Bone marrow (tissue), 2 donors: Measurements from ENCODE around the gene STOM.
"Not testable (repeated sequence)": the region's sequence is repeated elsewhere in the genome, so short reads cannot be mapped to it uniquely, and the experiment has no call there.

Experiments
- DNase-seq, 2 donors: peaks; one replicate each; lab custom pipeline; 2025; lab: John Stamatoyannopoulos, UW

The STOM gene

DNA sequence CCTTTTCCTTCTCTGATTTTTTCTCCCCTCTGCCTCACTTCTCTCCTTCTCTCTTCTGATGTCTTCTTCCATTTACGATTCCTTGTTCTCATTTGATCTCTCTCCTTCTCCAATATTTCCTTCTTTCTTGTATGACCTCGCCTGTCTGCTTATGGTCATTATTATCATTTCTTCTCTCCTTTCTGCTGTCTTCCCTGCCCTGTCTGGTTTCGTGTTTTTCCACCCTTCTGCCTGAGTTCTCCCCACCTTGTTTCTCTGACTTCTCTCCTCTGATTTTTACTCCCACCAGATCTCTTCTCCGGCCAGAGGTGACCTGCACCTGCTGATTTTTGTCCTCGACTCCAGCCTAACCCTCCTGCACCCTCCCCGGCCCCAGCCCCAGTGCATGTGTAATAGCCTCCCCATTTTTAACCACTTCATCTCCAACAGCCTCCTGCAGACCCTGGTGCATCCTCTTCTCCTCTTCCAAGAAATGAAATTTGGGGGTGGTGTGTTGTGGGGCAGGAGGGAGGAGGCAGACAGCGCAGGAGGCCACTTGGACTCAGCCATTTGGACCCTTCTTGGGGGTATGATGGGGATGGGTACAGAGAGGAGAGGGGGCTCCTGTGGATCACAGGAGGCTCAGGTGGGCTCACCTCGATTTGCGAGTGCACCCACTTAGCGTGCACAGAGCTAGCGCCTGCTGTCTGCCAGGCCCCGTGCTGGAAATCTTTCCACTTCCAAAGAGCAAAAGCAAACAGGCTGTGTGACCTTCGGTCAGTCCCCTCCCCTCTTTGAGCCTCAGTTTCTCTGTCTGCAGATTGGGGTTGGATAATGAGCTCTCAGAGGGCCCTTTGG is 69.5 kb downstream of the STOM start:
- no peak for DNase-seq

DNA sequence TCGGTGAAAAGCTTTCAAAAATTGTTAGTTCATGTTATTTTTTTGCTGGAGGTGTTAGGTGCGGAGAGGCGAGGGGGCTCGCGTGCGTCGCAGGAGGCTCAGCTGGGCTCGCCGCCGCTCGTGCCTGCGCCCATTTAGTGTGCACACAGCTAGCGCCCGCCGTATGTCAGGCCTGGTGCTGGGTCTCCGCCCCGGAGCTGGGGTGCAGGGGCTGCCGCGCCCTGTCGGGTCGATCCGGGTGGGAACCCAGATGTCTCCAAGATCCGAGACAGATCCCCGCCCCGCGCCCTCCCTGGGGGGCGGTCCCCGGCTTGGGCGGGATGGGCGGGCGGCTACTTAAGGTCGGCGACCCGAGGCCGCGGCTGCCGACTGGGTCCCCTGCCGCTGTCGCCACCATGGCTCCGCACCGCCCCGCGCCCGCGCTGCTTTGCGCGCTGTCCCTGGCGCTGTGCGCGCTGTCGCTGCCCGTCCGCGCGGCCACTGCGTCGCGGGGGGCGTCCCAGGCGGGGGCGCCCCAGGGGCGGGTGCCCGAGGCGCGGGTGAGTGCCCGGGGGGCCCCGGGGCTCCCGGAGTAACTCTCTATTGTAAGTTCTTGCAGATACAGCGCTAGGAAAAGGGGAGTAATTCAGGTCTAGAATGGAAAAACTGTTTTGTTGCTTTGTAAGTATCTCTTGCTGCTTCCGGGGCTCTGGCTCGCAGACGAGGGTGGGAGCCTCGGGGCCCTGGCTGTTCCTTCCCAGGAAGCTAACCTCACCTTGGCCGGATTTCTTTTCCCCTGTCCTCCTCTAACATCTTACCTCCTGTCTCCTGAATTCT is 70.4 kb downstream of the STOM start:
- DNase-seq, result no peak

DNA sequence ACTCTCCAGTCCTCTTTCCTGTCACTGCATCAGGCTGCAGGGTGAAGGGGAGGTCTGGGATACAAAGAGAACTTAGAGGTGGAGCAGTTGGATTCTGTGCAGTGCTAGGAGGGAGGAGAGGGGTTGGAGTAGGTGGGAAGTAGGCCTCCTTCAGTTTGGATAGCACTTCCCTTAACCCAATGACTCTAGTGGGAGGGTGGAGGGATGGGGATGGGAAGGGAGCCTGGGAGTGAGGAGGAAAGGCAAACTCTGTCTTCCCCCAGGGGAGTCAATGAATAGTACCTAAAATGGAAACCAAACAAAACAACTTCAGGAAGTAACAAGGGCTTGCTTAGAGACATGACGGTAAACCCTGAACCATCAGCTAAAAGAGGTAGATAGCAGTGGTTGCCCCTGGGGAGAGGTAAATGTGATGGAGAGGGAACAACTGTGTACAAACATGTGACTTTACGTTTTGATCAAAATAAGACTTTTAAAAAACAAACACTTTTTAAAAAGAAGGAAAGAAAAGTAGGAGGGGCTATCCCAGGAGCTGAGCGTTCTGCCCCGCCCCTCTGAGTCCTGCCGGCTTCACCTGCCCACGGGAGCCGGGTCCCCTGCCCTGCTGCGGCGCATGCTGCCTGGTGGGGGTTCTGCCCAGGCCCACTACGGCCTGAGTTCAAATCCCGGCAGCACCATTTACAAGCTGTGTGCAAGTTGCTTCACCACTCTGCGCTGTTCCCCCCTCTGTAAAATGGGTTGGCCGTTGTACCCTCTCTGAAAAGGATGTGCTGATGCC is 71.2 kb downstream of the STOM start:
- DNase-seq, result no peak

DNA sequence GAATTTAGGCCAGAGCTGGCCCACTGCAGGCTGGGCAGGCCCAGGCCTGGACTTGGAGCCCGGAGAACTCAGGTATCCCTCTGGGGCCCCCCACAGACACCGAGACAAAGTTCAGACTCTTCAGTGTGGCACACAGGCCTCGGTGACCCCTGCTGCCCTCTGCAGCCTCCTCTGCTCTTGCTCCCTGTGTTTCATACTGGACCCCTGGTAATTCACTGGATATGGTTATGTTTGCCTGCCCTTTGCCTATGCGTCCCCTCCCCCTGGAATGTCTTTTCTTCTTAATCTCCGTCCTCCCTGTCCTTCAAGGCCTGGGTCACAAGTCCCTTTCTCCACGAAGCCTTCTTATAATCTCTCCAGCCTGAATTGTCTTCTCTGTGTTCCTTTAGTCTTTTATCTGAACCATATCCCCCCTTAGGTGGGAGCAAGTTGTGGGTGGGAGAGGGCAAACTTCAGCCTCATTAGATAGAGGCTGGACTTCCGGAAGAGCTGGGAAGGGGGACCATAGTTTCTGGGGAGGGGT is 72.0 kb downstream of the STOM start:
- DNase-seq, result no peak

DNA sequence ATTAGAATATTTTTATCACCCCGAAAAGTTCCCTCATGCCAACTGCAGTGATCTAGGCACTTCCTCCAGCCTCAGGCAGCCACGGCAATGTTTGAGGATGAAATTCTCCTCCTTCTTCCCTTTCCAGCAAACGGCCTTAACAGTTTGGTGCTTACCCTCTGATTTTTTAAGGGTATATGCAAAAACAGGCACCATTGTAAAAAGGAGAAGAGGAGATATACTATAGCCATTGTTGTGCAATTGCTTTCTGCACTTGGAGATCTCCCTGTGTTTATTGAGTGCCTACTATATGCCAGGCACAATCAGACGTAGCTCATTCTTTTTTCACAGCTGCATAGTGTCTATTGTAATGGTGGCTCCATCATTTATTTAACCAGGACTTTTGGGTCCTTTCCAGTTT is 72.7 kb downstream of the STOM start:
- no peak for DNase-seq

DNA sequence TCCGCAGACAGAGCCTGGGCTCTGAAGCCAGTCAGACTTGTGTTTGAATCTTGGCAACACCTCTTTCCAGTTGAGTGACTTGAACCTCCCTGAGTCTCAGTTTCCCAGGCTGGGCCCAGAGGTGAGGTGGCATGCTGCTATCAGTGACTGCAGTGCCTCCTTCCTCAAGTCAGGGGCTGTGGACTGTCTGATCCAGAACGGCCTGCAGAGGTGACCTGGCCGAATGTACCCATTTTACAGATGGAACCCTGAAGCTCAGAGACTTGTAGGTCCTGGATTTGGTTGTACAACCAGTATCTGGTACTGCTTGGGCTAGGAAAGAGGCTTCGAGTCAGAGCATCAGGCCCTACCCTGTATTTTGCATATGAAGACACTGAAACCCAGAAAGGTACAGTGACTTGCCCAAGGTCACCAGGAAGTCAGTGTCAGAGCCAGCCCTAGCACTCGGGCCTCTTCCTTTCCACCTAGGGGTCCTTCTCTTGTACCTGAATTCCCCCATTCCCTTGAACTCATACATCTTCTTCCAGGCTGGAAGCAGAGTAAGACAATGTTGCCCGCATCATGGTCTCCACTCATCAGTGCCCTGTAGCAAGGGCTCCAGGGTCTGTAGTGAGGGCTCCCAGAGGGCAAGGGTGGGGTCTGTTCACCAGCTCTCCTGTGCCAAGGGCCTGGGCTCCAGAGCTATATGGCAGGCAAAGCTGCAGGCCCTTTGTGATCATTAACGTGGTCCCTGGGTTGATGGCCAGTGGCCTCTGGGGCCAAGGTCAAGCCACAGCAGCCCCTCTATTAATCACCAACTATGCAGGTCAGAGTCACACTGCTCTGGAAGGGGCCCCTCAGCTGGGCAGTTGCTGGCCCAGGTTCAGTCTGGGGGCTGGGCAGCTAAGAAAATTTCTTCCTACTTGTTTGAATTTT is 73.6 kb downstream of the STOM start:
- no peak for DNase-seq

DNA sequence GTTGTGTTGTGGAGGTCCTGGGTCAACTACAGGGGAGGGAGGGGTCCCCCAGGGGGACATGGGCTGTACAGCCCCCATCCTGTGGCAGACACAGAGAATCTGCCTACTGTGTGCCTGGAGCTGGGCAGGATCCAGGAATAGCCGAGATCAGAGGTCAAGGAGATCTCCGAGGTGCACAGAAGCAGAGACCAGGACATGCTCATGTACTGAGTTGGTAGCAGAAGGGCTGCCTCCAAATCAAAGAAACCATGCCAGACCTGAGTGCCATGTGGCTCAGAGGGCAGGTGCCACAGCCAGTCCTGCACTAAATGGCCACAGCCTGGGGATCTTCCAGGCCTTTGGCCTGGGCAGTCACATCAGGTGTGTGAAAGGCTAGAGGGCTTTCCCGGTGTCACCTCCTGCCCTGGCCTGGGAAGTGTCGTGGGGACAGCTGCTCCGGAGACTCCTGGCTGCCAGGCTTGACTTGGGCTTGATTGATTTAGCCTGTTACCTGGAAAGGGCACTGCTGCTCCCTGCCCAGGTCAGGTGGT is 74.3 kb downstream of the STOM start:
- no peak for DNase-seq

DNA sequence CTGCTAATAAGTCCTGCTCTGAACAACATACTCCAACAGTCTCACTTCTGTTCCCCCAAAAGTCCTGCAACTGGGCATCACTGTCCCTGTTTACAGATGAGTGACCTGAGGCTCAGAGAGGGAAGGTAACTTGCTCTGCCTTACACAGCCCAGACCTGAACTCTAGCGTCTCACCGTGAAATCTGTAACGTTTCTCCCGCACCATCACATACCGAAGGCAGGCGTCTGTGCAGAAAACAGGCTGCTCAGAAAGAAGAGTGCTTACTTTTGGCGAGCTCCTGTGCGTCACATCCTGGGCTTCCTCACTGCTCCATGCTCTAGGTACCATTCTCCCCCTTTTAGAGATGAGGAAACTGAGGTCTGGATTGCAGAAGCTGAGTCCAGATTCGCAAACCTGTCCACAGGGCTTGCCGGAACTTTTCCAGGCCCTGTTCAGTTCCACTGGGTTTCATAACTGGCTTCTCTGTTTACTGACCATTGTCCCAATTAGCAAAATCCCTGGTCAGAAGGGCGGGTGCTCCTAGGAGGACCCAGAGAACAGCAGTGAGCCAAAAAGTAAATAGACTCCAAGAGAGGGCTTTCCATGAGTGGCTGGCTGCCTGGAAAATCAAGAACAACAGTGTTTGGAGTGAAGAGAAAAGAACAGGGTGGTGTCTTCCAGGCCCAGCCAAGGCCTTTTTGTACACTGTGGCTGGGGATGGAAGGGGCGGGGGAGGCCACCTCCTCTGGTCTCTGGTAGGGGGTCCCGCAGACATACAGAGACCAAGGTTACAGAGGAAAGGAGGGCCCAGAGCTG is 75.0 kb downstream of the STOM start:
- no peak for DNase-seq

DNA sequence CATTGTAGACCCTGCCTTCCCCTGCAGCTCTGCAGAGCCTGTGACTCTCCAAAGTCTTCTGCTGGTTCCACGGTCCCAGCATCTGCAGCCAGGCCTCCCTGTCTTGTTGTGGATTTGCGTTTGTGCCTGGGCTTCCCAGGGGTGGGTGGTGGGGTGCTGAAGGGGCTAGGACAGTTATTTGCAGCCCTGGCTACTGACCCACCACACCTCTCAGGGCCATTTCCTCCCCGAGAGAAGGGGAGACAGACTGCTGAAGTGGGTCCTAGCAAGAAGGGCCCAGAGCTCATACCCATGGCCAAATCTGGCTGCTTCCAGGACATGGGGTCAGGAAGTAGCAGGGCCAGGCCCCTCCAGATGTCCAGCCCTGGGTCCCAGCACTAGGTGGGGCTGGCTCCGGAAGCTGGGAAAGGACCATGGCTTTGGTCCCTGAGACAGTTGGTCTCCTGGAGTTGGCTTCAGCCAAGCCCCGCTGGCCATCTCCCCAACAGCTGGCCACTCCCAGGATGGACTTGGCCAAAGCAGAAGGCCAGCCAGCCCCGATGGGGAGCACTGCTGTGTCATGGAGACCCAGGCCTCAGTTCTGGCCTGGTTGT is 75.8 kb downstream of the STOM start:
- DNase-seq, result no peak

DNA sequence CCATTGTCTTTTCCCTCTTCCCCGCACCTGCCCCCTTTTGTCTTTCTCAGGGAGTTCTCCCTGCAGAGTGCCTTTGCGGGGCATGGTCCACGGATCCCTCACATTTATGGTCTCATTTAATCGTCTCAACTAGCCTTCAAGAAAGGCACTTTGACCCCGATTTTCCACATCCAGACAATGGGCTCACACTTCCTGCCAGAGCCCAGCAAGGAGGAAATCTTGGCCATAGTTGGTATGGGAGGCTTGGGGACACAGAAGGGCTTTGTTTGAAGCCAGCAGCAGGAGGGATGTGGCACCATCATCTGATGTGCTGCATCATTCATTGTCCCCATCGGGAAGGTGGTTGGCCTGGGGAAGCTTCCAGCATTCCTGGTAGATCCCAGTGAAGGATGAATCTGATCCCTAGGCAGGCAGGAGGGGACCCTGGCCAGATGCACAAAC is 77.2 kb downstream of the STOM start:
- DNase-seq, result no peak

DNA sequence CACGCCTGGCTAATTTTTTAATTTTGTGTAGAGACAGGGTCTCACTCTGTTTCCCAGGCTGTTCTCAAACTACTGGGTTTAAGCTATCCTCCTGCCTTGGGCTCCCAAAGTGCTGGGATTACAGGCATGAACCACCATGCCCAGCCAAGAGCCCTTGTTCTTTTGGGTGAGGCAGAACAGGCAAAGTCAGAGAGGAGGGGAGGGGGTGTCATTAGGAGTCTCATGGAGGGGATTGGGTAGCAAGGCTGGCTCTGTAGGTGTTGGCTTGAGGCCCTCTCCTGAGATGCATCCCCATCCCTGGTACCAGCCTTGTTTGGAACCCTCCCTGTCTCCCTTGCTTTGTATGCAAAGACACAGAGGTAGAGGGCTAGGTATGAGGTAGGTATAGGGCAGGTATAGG is 78.0 kb downstream of the STOM start:
- no peak for DNase-seq

DNA sequence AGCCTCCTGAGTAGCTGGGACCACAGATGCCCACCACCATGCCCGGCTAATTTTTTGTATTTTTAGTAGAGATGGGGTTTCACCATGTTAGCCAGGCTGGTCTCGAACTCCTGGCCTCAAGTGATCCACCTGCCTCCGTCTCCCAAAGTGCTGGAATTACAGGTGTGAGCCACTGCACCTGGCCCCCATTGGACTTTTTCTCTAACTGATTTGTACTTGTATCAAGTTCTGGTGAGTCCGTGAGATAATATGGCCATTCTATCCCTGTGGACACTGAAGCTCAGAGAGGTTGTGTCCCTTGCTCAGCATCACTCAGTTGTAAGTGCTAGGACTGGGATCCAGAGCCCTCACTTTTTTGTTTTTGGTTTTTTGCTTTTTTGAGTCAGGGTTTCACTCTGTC is 78.5 kb downstream of the STOM start:
- not testable (repeated sequence) for DNase-seq

DNA sequence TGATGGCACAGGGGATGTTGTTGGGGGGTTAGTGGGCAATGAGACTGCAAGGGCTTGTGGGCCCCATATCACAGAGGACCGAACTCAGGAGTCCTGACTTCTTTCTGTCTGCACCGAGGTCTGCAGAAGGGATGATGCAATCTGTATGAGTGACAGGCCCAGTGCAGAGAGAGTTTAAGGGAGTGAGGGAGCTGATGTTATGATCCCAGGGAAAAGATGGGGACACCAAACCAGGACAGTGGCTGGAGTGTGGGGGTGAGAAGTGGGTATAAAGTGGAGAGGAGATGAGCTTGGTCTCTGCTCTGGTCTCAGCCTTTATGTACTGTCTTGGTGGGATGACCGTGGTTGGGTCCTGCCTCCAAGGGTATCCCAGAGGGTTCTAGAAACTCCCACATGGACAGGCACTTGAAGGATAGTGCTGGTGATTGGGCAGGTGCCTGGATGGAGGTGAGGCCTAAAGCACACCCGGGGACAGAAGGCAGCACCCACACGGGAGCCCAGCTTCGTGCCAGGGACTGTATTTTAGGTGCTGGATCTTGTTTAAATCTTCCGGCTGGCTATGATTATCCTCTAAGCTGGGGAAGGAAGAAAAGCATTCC is 80.2 kb downstream of the STOM start:
- no peak for DNase-seq

DNA sequence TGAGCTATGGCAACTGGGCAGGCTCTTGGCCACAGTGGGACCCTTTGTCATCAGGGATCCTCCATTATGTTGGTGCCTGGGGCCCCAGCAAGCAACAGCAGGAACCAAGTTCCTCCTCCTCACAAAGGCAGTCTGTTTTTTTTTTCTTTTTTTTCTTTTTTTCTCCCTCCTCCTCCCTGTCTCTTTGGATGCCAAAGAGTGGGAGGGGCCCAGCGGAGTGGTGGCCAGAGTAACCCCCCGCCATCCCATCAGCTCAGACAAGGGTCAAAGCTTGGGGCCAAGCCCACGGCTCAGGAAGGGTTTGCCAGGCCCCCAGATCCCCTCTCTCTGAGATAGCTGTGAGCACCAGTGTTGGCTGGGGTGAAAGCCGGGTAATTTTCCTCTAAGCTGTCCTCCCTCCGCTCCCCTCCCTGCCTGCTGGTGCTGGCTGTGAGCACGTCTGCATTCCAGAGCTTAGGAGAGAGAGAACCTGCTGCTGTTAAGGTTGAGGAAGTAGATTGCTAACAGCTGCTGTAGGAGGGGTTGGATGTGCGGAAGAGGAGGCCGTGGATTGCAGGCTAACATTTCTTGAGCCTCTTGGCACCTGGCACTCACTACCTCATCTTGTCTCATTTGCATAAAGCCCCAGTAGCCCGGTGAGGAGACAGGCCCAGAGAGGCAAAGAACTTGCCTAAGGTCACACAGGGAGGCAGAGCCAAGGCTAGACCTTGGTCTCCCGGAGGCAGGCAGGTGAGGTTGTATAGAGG is 80.9 kb downstream of the STOM start:
- DNase-seq, result peak in 1 of 2 donors; percentile 42
